DND-41 (cell line): ENCODE data around the gene HILPDA.

ENCODE experiments used
- ATAC-seq: fragments of 200-7000 bp; cut with Tn5 transposase; 3 replicates; pipeline ENCODE4 v1.9.1; 2021; ENCODE audit warnings: low read depth; ENCODE audit not compliant: insufficient read depth
- DNase-seq: peaks from one replicate; pipeline ENCODE4 v3.0.0-alpha.2; 2020
- H2AFZ ChIP-seq: 2 replicates; pipeline ENCODE4 v1.6.0; 2012; ENCODE audit warnings: low read depth, low read length
- H3K27ac ChIP-seq: 2 replicates; pipeline ENCODE4 v1.5.1; 2012; ENCODE audit warnings: low read length, inconsistent platforms
- H3K27me3 ChIP-seq: fragments of 200-600 bp; sonication (generic); 2 replicates; pipeline ENCODE4 v1.6.0; 2012; ENCODE audit warnings: low read length, mild to moderate bottlenecking, inconsistent platforms; ENCODE audit not compliant: insufficient read depth, poor library complexity
- H3K36me3 ChIP-seq: 2 replicates; pipeline ENCODE4 v1.5.1; 2012; ENCODE audit warnings: low read length, inconsistent platforms; ENCODE audit not compliant: insufficient read depth
- H3K4me1 ChIP-seq: 2 replicates; pipeline ENCODE4 v1.5.1; 2012; ENCODE audit warnings: mild to moderate bottlenecking, low read length; ENCODE audit not compliant: insufficient read depth
- H3K4me2 ChIP-seq: 2 replicates; pipeline ENCODE4 v1.6.0; 2012; ENCODE audit warnings: mild to moderate bottlenecking, moderate library complexity, low read length, inconsistent platforms; ENCODE audit not compliant: insufficient read depth
- H3K4me3 ChIP-seq, 2 experiments: fragments of 200-600 bp in 1 of 2; shearing (Covaris generic) in 1 of 2; 2 replicates each; pipeline ENCODE4 v1.5.1; 2012 to 2016; ENCODE audit warnings: inconsistent platforms in 2 of 2, low read length in 2 of 2, mild to moderate bottlenecking in 2 of 2, low read depth in 1 of 2, moderate library complexity in 1 of 2
- H3K79me2 ChIP-seq: 2 replicates; pipeline ENCODE4 v1.6.0; 2012; ENCODE audit warnings: low read length, inconsistent platforms; ENCODE audit not compliant: insufficient read depth
- H3K9ac ChIP-seq: 2 replicates; pipeline ENCODE4 v1.6.0; 2012; ENCODE audit warnings: low read depth, mild to moderate bottlenecking, inconsistent platforms, low read length, moderate library complexity
- H3K9me3 ChIP-seq: 2 replicates; pipeline ENCODE4 v1.5.1; 2012; ENCODE audit warnings: low read length, moderate library complexity, mild to moderate bottlenecking, inconsistent platforms; ENCODE audit not compliant: insufficient read depth, severe bottlenecking
- H4K20me1 ChIP-seq: 2 replicates; pipeline ENCODE4 v1.6.0; 2012; ENCODE audit warnings: low read length; ENCODE audit not compliant: insufficient read depth
- CTCF ChIP-seq: IDR thresholded peaks from 2 replicates; pipeline ENCODE4 v1.5.1; 2012; ENCODE audit warnings: borderline replicate concordance, low read length, moderate library complexity, mild to moderate bottlenecking; ENCODE audit not compliant: poor library complexity, severe bottlenecking; ENCODE audit errors: extremely low read depth
- EZH2 ChIP-seq: IDR thresholded peaks from 3 replicates; pipeline ENCODE4 v1.6.1; 2012; ENCODE audit warnings: borderline replicate concordance, low read depth, mild to moderate bottlenecking, moderate library complexity, low read length, inconsistent platforms; ENCODE audit not compliant: severe bottlenecking

The HILPDA gene

GRCh38 chr7:128434413-128435326, 21.0 kb upstream of the HILPDA start:
- Histone ChIP-seq H2AFZ (no peak overlapping the region), H3K9me3 (no peaks in the 10 kb centered on the region), H3K4me3 (no peak overlapping the region), H3K4me1 (no peaks in the 10 kb centered on the region), H4K20me1 (no peaks in the 10 kb centered on the region), H3K9ac (no peak overlapping the region), H3K36me3 (no peaks in the 10 kb centered on the region), H3K27me3 (peaks cover 42% of the 10 kb centered on the region), H3K79me2 (no peaks in the 10 kb centered on the region), H3K4me2 (no peak overlapping the region), H3K27ac (no peak overlapping the region)
- no peak for ATAC-seq
- TF ChIP-seq EZH2 = no peak
- TF ChIP-seq CTCF = no peak
- no peak for DNase-seq

DNA sequence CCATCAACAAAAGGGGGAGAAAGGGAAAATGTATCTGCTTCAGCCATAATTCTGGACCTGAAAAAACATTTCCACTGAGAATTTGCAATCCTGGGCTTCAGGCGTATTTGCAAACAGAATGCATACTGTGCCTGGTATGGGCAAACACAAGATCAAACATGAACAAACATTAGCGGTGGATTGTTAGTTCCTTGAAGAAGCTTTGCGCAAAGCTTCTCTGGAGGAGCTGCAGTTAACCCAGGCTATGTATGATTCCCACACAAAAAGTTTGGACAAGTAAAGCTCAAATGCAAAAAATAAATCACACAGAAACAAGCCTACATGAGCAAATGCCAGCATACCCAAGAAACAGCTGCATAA, 20.4 kb upstream of the HILPDA start:
- TF ChIP-seq EZH2 = no peak
- Histone ChIP-seq H3K27me3 (peaks cover 42% of the 10 kb centered on the region), H3K27ac (no peak overlapping the region), H3K4me3 (no peak overlapping the region), H2AFZ (no peak overlapping the region), H3K36me3 (no peaks in the 10 kb centered on the region), H3K9me3 (no peaks in the 10 kb centered on the region), H4K20me1 (no peaks in the 10 kb centered on the region), H3K4me1 (no peaks in the 10 kb centered on the region), H3K79me2 (no peaks in the 10 kb centered on the region), H3K4me2 (no peak overlapping the region), H3K9ac (no peak overlapping the region)
- ATAC-seq = no peak
- DNase-seq = no peak

GRCh38 chr7:128437426-128438332, 18.0 kb upstream of the HILPDA start:
- no peak for ATAC-seq
- no peak for DNase-seq
- no peak overlapping the region for H3K27ac ChIP-seq

More at GRCh38 chr7:128437426-128438332, 18.0 kb upstream of the HILPDA start:
- Histone ChIP-seq H3K79me2 (no peaks in the 10 kb centered on the region), H3K4me1 (no peaks in the 10 kb centered on the region), H3K36me3 (no peaks in the 10 kb centered on the region), H3K4me3 (no peak overlapping the region), H4K20me1 (no peaks in the 10 kb centered on the region), H3K4me2 (no peak overlapping the region), H3K9ac (no peak overlapping the region), H3K27me3 (peaks cover 32% of the 10 kb centered on the region), H3K9me3 (no peaks in the 10 kb centered on the region), H2AFZ (no peak overlapping the region)
- TF ChIP-seq EZH2 = no peak
- TF ChIP-seq CTCF = no peak
